Stimulated activated naive CD8-positive, alpha-beta T cell treated with anti-CD3 and anti-CD28 coated beads, Interleukin-15, Interleukin-2, amounts not matched to agents 100 U/mL and 50 U/mL, for 24 hours (primary cell): ENCODE data around the gene CIITA.
"Not testable (repeated sequence)": the region's sequence is repeated elsewhere in the genome, so short reads cannot be mapped to it uniquely, and the experiment has no call there.

Experiments
- ATAC-seq: fragments of 150-1000 bp; cut with Tn5 transposase; one replicate; pipeline ENCODE4 v1.10.0; 2021
- DNase-seq: peaks from one replicate; pipeline ENCODE4 v3.0.0; 2021

Gene CIITA, protein sequence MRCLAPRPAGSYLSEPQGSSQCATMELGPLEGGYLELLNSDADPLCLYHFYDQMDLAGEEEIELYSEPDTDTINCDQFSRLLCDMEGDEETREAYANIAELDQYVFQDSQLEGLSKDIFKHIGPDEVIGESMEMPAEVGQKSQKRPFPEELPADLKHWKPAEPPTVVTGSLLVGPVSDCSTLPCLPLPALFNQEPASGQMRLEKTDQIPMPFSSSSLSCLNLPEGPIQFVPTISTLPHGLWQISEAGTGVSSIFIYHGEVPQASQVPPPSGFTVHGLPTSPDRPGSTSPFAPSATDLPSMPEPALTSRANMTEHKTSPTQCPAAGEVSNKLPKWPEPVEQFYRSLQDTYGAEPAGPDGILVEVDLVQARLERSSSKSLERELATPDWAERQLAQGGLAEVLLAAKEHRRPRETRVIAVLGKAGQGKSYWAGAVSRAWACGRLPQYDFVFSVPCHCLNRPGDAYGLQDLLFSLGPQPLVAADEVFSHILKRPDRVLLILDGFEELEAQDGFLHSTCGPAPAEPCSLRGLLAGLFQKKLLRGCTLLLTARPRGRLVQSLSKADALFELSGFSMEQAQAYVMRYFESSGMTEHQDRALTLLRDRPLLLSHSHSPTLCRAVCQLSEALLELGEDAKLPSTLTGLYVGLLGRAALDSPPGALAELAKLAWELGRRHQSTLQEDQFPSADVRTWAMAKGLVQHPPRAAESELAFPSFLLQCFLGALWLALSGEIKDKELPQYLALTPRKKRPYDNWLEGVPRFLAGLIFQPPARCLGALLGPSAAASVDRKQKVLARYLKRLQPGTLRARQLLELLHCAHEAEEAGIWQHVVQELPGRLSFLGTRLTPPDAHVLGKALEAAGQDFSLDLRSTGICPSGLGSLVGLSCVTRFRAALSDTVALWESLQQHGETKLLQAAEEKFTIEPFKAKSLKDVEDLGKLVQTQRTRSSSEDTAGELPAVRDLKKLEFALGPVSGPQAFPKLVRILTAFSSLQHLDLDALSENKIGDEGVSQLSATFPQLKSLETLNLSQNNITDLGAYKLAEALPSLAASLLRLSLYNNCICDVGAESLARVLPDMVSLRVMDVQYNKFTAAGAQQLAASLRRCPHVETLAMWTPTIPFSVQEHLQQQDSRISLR

DNA sequence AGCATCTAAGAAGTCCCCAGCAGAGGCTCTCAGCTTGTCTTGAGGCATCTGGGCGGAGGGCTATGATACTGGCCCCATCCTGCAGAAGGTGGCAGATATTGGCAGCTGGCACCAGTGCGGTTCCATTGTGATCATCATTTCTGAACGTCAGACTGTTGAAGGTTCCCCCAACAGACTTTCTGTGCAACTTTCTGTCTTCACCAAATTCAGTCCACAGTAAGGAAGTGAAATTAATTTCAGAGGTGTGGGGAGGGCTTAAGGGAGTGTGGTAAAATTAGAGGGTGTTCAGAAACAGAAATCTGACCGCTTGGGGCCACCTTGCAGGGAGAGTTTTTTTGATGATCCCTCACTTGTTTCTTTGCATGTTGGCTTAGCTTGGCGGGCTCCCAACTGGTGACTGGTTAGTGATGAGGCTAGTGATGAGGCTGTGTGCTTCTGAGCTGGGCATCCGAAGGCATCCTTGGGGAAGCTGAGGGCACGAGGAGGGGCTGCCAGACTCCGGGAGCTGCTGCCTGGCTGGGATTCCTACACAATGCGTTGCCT is at the start of gene CIITA:
TSS of gene CIITA (plus strand) at position 404 of the 543 bp plus-strand sequence. CDS start at position 533, 129 bp downstream.
- peak; percentile 70 for ATAC-seq
- DNase-seq, result peak; percentile 68

DNA sequence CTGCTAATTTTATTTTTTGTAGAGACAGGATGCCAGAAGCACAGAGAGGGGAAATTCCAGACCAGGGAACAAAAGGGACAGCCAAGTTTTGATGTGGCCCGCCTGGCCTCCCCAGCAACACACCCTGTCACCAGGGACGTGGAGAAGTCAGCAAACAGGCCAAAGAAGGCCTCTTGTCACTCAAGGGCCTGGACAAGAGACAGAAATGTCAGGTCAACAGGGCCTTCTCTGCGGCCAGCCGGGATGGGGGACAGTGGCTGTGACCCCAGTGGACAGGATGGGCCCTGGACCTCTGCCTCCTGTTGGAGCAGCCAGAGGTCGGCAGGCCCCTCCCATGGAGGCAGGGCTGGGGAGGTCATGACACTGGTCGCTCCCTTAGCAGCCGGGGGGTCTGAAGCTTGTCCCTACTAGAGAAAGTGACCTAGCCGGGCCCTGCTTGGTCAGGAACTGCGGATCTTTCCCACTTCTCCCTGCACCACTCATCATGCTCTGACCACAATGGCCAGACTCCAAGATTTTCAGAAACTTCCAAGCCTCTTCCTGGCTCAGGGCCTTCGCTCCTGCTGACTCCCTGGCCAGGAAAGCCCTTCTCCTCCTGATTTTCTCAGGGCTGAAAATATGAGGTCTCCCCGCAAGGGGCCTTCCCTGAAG is 49.2 kb upstream of the CIITA start:
- ATAC-seq (no peak), DNase-seq (no peak)

DNA sequence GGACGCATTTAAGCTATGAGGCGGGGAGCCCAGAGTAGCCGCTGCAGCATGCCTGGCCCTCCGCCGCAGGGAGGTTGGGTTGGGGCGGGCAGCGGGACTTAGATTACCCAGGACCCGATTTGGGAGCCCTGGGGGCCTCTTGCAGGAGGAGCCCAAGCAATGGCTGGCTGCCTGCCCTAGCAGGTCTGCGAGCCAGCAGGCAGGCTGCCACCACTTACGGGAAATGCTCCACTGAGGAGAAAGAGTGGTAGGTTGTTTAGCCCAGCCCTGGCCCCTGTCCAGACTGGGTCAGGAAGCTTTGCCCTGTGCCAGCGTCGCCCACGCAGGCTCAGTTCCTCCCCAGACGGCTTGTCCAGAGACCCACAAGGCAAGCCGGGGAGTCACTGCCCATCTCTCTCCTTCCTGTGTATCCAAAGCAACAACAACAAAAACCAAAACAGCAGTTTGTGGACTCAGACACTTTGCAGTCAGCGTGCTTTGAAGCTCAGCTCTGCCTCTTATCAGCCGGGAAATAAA is 48.1 kb upstream of the CIITA start:
- DNase-seq (no peak), ATAC-seq (no peak)

DNA sequence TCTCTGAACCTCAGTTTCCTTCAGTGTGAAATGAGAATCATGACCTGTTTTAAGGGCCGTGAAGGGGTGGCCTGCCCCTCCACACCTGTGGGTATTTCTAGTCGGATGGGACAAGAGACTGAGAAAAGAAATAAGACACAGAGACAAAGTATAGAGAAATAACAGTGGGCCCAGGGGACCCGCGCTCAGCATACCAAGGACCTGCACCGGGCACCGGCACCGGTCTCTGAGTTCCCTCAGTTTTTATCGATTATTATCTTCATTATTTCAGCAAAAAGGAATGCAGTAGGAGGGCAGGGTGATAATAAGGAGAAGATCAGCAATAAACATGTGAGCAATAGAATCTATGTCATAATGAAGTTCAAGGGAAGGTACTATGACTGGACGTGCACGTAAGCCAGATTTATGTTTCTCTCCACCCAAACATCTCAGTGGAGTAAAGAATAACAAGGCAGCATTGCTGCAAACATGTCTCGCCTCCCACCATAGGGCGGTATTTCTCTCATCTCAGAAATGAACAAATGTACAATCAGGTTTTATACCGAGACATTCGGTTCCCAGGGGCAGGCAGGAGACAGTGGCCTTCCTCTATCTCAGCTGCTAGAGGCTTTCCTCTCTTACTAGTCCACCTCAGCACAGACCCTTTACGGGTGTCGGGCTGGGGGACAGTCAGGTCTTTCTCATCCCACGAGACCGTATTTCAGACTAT is 47.5 kb upstream of the CIITA start:
- not testable (repeated sequence) for DNase-seq, ATAC-seq

DNA sequence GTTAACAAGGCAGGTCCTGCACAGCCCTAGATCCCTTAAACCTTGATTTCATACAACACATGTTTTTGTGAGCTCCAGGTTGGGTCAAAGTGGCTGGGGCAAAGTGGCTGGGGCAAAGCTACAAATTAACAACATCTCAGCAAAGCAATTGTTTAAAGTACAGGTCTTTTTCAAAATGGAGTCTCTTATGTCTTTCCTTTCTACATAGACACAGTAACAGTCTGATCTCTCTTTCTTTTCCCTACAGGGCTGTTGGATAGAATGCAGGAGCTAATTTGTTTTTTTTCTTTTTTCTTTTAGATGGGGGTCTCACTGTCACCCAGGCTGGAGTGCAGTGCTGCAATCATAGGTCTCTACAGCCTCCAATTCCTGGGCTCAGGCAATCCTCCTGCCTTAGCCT is 46.8 kb upstream of the CIITA start:
- not testable (repeated sequence) for DNase-seq, ATAC-seq

DNA sequence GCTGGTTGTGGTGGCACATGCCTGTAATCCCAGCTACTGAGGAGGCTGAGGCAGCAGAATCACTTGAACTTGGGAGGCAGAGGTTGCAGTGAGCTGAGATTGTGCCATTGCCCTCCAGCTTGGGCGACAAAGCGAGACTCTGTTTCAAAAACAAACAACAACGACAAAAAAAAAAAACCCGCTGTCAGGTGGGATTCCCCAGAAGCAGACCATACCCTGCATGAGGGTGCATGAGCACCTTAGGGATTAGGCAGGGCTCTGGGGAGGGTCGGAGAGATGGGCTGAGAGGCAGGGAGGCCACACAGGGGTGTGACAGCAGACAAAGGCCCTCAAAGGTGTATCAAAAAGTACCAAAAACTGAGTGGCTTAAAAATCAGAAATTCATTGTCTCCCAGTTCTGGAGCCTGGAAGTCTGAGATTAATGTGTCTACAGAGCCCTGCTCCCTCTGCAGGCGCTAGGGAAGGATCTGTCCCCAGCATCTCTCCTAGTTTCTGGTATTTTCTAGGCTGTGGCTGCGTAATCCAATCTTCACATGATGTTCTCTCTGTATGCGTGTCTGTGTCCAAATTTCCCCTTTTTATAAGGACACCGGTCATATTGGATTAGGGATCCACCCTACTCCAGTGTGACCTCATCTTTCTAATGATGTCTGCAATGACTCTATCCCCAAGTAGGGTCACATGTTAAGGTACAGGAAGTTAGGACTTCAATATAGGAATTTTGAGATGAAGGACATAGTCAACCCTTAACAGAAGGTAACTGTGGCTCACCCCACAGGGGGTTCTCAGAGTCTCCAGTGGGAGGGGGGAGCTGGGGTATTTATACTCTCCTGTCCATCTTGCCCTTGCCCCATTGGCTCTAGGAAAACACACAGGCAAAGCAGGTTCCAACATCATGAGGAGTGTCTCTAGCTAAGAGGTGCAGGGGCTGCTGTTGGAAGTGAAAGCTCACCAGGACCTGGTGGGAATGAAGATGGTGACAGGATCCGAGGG is 44.8 kb upstream of the CIITA start:
- DNase-seq, result no peak
- no peak for ATAC-seq

DNA sequence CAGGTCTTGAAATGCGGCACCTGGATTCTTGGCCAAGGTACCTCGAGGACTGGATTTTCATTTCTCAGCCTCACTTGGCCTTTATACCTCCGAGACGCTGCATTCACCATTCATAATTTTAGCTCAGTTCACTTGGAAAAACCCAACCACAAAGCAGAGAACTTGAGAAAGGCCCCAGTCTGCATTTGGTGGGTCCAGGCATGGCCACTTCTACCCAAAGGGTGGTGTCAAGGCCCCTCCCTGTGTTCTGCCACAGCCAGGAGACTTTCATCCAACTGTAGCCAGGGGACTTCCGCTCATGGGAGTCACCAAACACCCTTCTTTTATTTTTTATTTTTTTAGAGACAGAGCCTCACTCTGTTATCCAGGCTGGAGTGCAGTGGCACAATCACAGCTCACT is 43.7 kb upstream of the CIITA start:
- ATAC-seq (no peak), DNase-seq (no peak)

DNA sequence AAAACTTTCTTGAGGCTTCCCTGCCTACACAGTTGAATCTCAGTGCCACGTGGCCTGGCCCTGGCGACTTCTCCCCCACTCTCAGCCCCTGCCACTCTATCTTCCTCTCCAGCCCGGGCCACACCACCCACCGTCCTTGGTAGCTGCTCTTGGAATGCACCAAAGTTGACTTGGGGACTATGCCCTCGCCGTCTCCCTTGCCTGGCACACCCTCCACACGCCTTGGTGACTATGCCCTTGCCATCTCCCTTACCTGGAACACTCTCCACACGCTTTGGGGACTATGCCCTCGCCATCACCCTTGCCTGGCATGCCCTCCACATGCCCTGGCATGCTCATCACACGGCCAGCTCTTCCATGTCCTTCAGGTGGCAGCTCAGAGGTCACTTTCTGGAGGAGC is 42.9 kb upstream of the CIITA start:
- ATAC-seq, result no peak
- no peak for DNase-seq

DNA sequence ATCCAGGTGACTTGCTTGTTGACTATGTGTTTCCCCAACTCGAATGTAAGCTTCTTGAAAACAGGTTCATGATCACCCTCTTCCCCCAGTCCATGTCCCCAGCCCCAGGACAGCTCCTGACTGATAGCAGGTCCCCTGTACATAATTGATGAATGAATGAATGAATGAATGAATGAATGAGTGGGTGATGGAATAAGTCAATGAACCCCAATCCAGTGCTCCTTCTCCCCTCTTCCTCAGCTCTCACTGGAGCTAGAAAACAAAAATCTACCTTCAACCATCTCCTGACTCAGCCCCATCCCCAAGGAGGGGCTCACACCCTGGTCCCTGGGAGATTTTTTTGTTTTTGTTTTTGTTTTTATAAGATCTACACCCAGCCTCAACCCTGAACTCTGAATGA is 42.2 kb upstream of the CIITA start:
- no peak for DNase-seq
- ATAC-seq, result no peak

DNA sequence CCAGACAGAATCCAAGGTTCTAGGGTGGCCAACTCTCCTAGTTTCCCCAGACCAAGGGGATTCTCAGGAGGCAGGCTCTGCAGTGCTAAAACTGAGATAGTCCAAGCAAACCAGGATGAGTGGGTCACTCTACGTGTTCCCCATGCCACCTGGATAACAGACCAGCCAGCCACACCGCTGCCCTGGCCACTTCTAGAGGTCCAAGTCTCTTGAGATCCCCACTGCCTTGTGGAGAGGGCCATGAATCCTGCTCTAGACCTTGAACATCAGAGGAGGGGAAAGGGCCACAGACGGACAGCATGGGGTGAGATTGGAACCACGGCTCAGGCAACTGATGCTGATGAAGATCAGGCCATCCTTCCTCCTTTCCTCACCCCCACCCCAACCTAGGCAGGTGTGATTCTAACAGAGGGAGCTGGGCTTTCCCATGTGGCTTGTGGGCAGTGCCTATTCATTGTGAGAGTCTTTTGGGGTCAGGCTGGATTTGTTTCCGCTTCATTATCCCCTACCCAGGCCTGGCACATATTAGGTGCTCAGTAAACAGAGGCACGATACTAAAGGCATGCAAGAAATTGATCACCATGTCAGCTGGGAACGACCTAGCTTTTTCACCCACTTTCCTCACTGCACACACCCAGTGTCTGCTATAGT is 41.6 kb upstream of the CIITA start:
- ATAC-seq (peak; percentile 64), DNase-seq (peak; percentile 53)

DNA sequence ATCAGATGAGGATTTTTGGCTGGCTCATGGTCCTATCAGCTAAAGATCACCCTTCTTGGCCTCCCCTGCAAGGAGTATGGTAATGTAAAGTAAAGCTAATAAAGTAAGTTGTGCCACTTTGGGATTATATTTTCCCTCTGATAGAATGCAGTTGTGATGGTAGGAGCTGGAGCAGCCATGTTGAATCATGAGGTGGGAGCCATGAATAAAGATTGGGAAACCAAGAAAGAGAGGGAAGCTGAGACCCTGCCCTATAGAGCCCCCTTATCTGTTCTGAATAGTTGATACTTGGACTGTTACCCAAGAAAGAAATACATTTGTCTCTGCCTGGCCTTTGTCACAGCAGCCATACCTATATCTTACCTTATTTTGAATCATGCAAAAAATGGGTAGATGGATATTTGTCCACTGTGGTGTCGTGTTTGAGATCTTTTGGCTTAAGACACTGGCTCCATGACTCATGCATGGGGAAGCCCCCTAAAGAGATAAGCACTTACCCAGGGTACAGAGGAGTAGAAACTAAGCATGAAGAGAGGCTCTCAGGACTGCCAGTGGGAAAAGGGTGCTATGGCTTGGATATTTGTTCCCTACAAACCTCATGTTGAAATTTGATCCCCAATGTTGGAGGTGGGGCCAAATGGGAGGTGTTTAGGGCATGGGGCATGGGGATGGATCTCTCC is 40.7 kb upstream of the CIITA start:
- DNase-seq (no peak), ATAC-seq (peak; percentile 48)

DNA sequence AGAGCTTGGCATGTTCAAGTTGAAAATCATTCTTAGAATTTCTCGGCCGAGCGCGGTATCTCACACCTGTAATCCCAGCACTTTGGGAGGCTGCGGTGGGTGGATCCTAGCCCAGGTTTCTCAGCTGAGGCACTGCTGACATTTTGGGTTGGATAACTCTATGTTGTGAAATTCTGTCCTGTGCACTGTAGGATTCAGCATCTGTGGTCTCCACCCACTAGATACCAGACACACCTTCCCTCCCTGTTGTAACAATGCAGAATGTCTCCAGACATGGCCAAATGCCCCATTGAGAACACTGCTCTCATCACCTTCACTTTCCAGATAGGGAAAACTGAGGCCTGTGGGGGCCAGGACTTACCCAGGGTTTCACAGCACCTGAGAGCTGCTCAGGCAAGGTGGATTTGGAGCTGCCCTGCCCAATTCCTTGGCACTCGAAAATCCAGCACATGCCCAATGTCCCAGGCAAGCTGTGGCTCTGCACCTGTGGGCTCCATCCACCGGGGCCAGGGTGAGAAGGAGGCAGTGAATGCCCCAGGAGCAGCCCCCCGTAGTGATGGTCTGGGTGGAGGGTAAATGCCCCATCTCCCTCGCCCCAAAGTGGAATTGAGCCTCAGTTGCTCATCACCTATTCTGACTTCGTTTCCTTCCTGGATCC is 38.3 kb upstream of the CIITA start:
- ATAC-seq (no peak), DNase-seq (no peak)

DNA sequence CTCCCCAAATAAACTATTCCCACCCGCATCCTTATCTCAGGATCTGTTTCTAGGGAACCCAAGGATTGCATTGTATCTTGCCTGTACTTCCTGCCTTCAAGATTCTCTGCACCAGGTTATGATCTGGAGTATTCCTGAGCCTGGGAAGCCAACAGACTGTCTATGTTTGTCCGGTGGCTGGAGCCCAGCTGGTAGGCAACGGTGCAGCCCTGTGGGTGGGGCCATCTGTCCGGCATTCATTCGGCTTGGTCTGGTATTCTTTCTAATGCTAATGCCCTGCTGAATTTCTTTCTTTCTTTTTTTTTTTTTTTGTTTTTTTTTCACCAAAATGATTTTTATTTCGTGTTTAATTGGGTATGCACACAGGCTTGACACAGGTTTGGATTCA is 37.7 kb upstream of the CIITA start:
- DNase-seq (no peak), ATAC-seq (no peak)

DNA sequence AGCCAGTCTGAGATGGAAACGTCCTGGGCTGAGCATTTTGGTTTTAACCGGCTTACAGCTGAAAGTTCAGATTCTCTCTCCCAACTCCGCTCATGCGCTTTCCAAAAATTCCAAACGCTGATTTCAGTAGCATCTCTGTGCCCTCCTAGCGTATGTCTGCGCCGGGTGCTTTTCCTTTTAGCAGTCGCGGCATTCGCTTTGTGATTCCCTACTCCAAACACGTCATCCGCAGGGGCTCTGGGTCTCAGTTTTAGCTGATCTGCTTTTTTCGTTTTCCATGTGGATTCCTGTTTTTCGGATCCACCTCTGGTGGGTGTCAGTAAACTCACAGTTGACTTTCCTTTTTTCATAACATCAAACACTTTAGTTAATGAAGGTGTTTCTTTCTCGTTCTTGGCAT is 36.3 kb upstream of the CIITA start:
- no peak for ATAC-seq
- no peak for DNase-seq

DNA sequence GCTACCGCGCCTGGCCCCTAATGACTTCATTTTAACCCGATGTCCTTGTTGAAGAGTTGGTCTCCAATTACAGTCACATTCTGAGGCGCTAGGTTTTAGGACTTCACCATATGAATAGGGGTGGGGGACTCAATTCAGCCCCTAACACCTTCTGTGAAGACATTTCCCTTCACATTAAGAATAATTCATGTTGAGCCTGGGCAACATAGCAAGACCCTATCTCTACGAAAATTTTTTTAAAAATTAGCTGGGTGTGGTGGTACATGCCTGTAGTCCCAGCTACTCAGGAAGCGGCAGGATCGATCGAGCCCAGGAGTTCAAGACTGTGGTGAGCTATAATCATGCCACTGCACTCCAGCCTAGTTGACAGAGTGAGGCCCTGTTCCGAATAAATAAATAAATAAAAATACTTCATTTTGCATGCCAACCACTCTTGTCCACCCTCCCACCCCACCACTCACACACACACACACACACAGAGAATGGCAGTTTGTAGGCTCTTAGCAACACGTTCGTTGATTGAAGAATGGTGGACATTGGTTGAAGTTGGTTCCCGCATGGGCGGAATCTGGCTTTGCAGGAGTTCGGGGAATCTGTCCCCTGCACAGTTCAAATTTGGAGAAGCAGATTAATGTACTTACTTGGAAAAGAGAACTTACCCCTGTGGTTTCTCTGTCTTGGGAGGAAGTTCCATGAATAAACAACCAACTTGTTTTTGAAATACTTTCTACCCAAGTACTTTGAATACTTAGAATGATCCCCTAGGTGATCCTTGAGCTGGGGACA is 30.6 kb upstream of the CIITA start:
- DNase-seq, result no peak
- ATAC-seq, result no peak

DNA sequence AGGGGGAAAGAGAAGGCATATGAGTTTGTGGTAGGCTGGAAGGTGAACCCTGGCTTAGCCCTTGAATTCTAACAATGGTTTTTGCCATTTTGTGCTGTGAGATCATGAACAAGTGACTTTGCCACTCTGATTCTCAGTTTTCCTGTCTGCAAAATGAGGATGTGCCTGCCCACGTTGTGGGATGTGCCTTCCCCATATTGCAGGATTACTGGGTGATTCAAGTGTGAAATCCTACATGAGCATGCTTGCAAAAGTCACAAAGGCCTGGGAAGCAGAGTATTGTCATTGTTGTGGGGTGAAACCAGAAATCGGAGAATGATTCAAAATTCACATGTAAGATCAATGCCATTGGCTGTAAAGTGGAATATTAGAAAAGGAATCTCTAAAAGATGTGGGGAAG is 29.8 kb upstream of the CIITA start:
- ATAC-seq, result no peak
- DNase-seq, result no peak

DNA sequence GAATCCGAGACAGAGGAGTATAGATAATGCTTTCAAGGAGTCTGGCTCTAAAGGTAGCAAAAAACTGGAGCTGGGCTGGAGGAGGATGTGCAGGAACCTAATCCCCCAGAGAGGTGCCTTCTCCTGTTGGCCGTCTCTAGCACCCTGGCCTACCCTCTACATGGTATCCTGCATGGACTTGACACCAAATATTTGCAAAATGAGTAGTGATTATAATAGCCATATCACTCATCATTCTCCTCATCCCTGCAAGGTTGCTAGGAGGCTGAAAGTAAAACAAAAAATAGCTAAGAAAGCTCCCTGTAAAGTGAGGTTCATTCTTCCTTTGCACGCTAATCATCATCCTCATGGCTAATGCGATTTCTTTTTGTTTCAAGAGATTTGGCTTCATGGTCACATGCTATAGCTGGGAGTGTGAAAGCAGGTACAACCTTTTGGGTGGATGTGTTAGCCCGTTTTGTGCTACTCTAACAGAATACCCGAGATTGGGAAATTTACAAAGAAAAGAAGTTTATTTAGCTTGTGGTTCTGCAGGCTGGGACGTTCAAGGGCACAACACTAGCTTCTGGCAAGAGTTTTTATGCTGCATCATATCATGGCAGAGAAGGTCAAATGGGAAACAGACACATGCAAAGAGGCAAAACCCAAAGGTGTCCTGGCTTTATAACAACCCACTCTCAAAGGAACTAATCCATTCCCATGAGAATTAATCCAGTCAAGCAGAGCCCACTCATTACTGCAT is 27.1 kb upstream of the CIITA start:
- no peak for DNase-seq

More for the DNA sequence above, 27.1 kb upstream of the CIITA start:
- no peak for ATAC-seq
